GM12874 (cell line): ENCODE results near the gene C3orf49.

Experiments
- TF ChIP-seq, protein P1 (sequence below): IDR thresholded peaks from 2 replicates; pipeline ENCODE4 v1.5.1; 2011; ENCODE audit warnings: low read depth, mild to moderate bottlenecking, control low read depth, low read length, moderate library complexity; ENCODE audit not compliant: insufficient read depth

C3orf49 gene

DNA sequence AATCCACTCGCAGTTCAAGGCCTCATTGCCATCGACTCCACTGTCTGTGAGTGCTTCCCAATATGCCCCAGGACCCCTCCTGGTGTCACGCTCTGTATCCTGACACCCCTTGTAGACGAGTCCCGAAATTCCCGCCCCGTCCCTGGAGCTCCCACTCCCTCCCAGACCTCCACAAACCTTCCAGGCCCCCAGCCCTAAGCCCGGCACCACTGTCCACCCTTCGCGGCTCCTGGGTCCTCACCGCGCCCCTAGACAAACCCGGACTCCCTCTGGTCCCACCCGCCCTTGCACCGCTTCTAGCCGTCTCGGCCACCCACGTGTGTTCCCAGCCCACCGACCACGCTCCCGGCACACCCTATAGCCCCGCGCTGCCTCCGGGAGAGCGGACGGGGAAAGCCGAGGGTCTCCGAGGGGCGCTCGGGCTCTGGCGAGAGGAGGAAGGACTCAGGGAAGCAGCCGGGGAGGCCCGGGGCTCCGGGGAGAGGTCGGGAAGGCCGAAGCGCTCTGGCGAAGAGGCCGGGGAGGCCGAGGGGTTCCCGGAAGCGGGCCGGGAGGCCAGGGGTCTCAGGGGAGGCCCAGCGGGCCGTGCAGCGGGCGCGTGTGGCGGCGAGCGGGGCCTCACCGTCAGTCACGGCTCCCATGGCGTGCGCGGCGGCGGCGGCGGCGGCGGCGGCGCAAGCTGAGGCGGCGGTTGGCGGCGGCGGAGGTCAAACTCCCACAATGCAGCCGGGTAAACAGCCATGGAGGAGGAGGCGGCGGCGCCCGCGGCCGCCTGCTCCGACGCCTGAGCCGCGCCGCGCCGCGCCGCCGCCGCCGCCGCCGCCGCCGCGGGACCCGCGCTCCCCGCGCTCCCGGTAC, 44.3 kb downstream of the C3orf49 start, which contains the start of the genes ATXN7 and THOC7:
Gene ATXN7 (plus strand): TSS at position 718 of the 858 bp plus-strand sequence. CDS start 48,732 bp downstream, outside the sequence.
Gene THOC7 (minus strand): TSS at position 656 of the 858 bp plus-strand sequence. CDS start 15 bp downstream, at position 641.
- TF ChIP-seq, protein P1, sequence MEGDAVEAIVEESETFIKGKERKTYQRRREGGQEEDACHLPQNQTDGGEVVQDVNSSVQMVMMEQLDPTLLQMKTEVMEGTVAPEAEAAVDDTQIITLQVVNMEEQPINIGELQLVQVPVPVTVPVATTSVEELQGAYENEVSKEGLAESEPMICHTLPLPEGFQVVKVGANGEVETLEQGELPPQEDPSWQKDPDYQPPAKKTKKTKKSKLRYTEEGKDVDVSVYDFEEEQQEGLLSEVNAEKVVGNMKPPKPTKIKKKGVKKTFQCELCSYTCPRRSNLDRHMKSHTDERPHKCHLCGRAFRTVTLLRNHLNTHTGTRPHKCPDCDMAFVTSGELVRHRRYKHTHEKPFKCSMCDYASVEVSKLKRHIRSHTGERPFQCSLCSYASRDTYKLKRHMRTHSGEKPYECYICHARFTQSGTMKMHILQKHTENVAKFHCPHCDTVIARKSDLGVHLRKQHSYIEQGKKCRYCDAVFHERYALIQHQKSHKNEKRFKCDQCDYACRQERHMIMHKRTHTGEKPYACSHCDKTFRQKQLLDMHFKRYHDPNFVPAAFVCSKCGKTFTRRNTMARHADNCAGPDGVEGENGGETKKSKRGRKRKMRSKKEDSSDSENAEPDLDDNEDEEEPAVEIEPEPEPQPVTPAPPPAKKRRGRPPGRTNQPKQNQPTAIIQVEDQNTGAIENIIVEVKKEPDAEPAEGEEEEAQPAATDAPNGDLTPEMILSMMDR, result no peak

DNA sequence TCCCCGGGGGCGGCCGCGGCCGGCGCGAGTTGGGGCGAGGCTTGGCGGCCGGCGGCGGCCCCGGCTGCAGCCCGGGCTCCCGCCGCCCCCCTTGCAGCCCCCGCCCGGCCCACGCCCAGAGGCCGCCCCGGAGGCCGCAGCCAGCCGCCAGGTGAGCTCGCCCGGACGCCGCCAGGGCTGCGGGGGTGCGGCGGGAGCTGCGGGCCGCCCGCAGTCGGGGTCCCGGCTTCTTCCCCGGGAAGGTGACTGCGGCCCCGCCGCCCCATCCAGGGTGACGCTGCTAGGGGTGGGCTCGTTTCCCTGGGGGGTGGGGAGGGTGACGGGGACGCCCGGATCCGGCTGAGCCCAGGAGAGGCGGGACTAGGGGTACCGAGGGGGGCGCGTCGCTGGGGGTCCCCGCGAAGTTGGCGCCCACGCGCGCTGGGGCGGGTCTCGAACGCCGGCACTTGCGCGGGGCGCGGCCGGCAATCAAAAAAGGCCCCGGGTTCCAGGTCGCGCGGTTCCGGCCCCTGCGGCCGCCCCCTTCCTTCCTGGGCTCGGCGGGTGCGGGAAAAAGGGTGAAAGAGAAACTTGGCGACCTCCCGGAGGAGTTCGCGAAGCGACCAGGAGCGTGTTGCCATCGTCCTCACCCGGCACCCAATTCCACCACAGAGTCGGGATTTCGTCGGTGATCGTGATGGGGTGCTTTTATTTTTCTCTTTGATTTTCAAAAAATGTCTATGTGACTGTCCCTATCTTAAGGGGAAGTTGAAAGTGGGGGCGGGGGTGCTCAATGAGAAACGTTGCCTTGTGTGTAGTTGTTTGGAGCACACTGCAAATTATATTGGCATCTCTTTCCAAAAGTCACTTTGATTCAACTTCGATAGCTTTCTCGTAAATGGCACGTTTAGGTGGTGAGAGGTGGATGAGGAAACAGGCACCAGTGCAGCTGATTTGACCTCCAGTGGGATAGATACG, 45.2 kb downstream of the C3orf49 start:
- TF ChIP-seq, protein P1, result no peak

DNA sequence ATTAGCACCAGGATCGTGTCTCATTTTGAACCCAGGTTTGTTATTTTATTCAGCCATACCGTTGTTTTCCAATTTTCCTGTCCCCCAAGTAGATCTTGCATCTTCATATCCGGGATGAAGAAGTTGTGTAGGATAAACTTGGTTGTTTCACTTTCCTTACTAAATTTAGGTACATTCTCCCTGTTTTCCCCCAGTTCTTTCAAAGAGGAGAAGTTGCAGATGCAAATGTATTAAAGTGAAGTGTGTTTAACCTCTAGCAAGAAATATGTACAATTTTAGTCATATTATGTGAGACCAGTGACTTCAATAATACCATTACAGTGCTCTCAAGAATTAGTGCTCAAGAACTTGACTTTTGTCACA, 45.8 kb downstream of the C3orf49 start:
- TF ChIP-seq, protein P1, result no peak

DNA sequence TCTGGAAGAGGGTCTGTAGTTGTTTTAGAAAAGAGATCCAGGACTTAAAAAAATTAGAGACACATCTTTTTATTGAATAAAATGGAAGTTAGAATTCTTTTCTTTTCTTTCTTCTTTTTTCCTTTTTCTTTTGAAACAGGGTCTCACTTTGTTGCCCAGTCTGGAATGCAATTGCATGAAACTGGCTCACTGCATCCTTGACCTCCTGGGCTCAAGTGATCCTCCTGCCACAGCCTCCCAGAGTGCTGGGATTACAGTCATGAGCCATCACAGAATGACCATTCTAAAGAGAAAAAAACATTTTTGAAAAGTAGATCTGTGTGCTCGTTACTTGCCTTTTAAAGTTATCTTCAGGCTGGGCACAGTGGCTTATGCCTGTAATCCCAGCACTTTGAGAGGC, 48.1 kb downstream of the C3orf49 start:
- TF ChIP-seq, protein P1, result no peak

DNA sequence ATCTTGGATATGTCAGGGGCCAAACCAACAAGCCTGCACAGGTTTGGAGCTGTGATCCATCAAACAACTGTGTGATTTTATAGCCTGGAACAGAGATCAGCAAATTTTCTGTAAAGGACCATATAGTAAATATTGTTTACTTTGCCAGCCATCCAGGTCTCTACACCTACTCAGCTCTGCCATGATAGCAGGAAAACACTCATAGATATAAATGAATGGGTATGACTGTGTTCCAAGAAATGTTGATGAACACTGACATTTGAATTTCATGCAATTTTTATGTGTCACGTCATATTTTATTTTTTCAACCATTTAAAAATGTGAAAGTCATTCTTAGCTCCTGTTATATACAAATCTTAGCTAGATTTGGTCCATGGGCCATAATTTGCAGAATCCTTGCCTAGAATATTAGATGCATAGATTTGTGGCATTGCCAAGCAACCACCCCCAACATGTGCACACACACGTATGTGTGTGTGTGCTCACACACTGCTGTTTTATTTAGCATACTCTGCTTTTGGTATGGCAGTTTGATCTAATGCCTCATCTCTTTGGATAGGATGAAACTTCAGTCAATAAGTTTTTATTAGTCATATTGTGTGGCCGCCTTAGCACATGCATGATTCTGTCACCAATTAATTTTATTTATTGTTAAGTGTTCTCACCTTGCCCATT, 51.0 kb downstream of the C3orf49 start:
- TF ChIP-seq, protein P1, result no peak

DNA sequence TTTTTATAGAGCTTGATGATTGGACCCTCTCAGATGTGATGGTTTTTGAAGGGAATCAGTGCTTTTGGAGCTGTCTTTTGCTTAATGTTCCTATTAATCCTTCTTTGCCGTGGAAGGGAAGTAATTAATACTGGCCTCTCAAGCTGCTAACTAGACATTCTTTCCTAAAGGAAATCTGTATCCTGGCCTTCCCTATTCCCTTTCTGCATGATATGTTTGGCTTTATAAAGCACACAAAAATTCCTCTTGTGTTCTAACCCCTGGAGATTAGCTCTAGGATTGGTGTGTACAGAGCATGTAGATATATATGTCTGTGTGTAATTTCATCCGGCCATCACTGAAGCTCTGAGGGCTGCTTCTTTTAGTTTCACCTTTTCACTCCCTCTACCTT, 51.5 kb downstream of the C3orf49 start:
- TF ChIP-seq, protein P1, result no peak
